Karpas-422 (cell line): Measurements from ENCODE around the gene PLA2G4E. TPM values are rescaled to one million over a fixed set of nuclear protein-coding genes. Genes with fewer than 3 reads are reported as not detected.

Source experiments
- DNase-seq: peaks from one replicate; pipeline ENCODE4 v3.0.0-alpha.2; 2015
- H2AFZ ChIP-seq: fragments of 200-600 bp; sonication (generic); 2 replicates; pipeline ENCODE4 v1.6.1; 2014; ENCODE audit warnings: antibody characterized with exemption, low read length, mixed read lengths
- H3K27ac ChIP-seq: fragments of 200-600 bp; sonication (generic); 2 replicates; pipeline ENCODE4 v1.5.1; 2014; ENCODE audit warnings: mild to moderate bottlenecking, low read length, moderate library complexity
- H3K27me3 ChIP-seq: fragments of 200-600 bp; sonication (generic); 2 replicates; pipeline ENCODE4 v1.6.1; 2014; ENCODE audit warnings: low read length, mixed read lengths
- H3K36me3 ChIP-seq: fragments of 200-600 bp; sonication (generic); 2 replicates; pipeline ENCODE4 v1.6.1; 2014; ENCODE audit warnings: low read length, mixed read lengths; ENCODE audit not compliant: insufficient read depth
- H3K4me1 ChIP-seq: fragments of 200-600 bp; sonication (generic); 2 replicates; pipeline ENCODE4 v1.6.1; 2014; ENCODE audit warnings: mild to moderate bottlenecking, low read length, mixed read lengths
- H3K4me2 ChIP-seq: fragments of 200-600 bp; sonication (generic); 2 replicates; pipeline ENCODE4 v1.6.1; 2014; ENCODE audit warnings: low read length, low read depth, mild to moderate bottlenecking; ENCODE audit not compliant: poor library complexity, severe bottlenecking
- H3K4me3 ChIP-seq: fragments of 200-600 bp; sonication (generic); 2 replicates; pipeline ENCODE4 v1.5.1; 2014; ENCODE audit warnings: mild to moderate bottlenecking, antibody characterized with exemption, low read length, mixed read lengths
- H3K79me2 ChIP-seq: fragments of 200-600 bp; sonication (generic); 2 replicates; pipeline ENCODE4 v1.6.1; 2014; ENCODE audit warnings: mild to moderate bottlenecking, low read length, mixed read lengths
- H3K9ac ChIP-seq: fragments of 200-600 bp; sonication (generic); 2 replicates; pipeline ENCODE4 v1.6.0; 2014; ENCODE audit warnings: low read length
- H3K9me2 ChIP-seq: fragments of 200-600 bp; sonication (generic), shearing (Covaris generic); replicated peaks from 2 replicates; pipeline ENCODE4 v1.6.0; 2014; ENCODE audit warnings: mild to moderate bottlenecking, low read length, moderate library complexity; ENCODE audit not compliant: insufficient read depth
- H3K9me3 ChIP-seq: fragments of 300-700, 200-600 bp; sonication (generic); 2 replicates; pipeline ENCODE4 v1.6.1; 2014; ENCODE audit warnings: low read length, mixed read lengths
- H4K20me1 ChIP-seq: fragments of 200-600 bp; sonication (generic); 2 replicates; pipeline ENCODE4 v1.6.1; 2014; ENCODE audit warnings: mild to moderate bottlenecking, antibody characterized with exemption, low read length, low read depth; ENCODE audit not compliant: insufficient read depth
- total RNA-seq: library from RNA; depleted of rRNA; stranded (reverse); fragments of >200 nt; shearing (Covaris generic); gene quantifications from 2 replicates; pipeline ENCODE4 v1.2.3, GENCODE V29; 2014; ENCODE audit warnings: low replicate concordance

Gene PLA2G4E
- total RNA-seq, 1 experiment from 2014 or later: not detected

- no peaks in the 10 kb centered on the region for H3K36me3 ChIP-seq
- no peaks in the 10 kb centered on the region for H4K20me1 ChIP-seq
- H2AFZ ChIP-seq: no peak overlapping the region
- peaks cover 9% of the 10 kb centered on the region for H3K4me1 ChIP-seq
- DNase-seq: no peak
- no peak overlapping the region for H3K27ac ChIP-seq
- H3K4me3 ChIP-seq: no peak overlapping the region
- no peaks in the 10 kb centered on the region for H3K9me2 ChIP-seq
- no peaks in the 10 kb centered on the region for H3K9me3 ChIP-seq
- no peak overlapping the region for H3K4me2 ChIP-seq
- no peaks in the 10 kb centered on the region for H3K27me3 ChIP-seq
- H3K9ac ChIP-seq: no peak overlapping the region
- no peaks in the 10 kb centered on the region for H3K79me2 ChIP-seq
Measured at GRCh38 chr15:41995476-41995855, 25.4 kb downstream of the PLA2G4E start.

- no peak for DNase-seq
- Histone ChIP-seq H3K9ac (no peak overlapping the region), H3K9me2 (no peaks in the 10 kb centered on the region), H3K4me1 (peaks cover 9% of the 10 kb centered on the region), H4K20me1 (no peaks in the 10 kb centered on the region), H3K4me3 (no peak overlapping the region), H3K4me2 (no peak overlapping the region), H2AFZ (no peak overlapping the region), H3K27me3 (no peaks in the 10 kb centered on the region), H3K36me3 (no peaks in the 10 kb centered on the region), H3K9me3 (no peaks in the 10 kb centered on the region), H3K79me2 (no peaks in the 10 kb centered on the region), H3K27ac (no peak overlapping the region)
Measured at GRCh38 chr15:41994772-41995475, 25.9 kb downstream of the PLA2G4E start.

GRCh38 chr15:41994171-41994650, 26.6 kb downstream of the PLA2G4E start:
- no peaks in the 10 kb centered on the region for H3K27me3 ChIP-seq

GRCh38 chr15:41993472-41994170, 27.2 kb downstream of the PLA2G4E start:
- no peaks in the 10 kb centered on the region for H3K9me3 ChIP-seq
- DNase-seq: no peak
- H3K4me3 ChIP-seq: no peak overlapping the region
- no peaks in the 10 kb centered on the region for H3K9me2 ChIP-seq
- no peaks in the 10 kb centered on the region for H3K79me2 ChIP-seq
- H3K36me3 ChIP-seq: no peaks in the 10 kb centered on the region
- H3K27ac ChIP-seq: no peak overlapping the region
- no peak overlapping the region for H3K4me2 ChIP-seq
- no peaks in the 10 kb centered on the region for H3K4me1 ChIP-seq
- no peaks in the 10 kb centered on the region for H4K20me1 ChIP-seq
- no peaks in the 10 kb centered on the region for H3K27me3 ChIP-seq
- H2AFZ ChIP-seq: no peak overlapping the region
- no peak overlapping the region for H3K9ac ChIP-seq

More at GRCh38 chr15:41994171-41994650, 26.6 kb downstream of the PLA2G4E start:
- no peaks in the 10 kb centered on the region for H3K79me2 ChIP-seq
- H3K9me2 ChIP-seq: no peaks in the 10 kb centered on the region
- H3K4me1 ChIP-seq: peaks cover 3% of the 10 kb centered on the region
- no peak for DNase-seq
- no peak overlapping the region for H3K4me3 ChIP-seq
- H2AFZ ChIP-seq: no peak overlapping the region
- H4K20me1 ChIP-seq: no peaks in the 10 kb centered on the region
- H3K4me2 ChIP-seq: no peak overlapping the region
- no peaks in the 10 kb centered on the region for H3K9me3 ChIP-seq
- no peak overlapping the region for H3K27ac ChIP-seq
- H3K36me3 ChIP-seq: no peaks in the 10 kb centered on the region
- H3K9ac ChIP-seq: no peak overlapping the region

GRCh38 chr15:41992803-41993190, 28.0 kb downstream of the PLA2G4E start:
- Histone ChIP-seq H3K4me2 (no peak overlapping the region), H3K27me3 (no peaks in the 10 kb centered on the region), H3K9me3 (no peaks in the 10 kb centered on the region), H2AFZ (no peak overlapping the region), H3K4me3 (no peak overlapping the region), H3K9me2 (no peaks in the 10 kb centered on the region), H3K36me3 (no peaks in the 10 kb centered on the region), H3K27ac (no peak overlapping the region), H3K79me2 (no peaks in the 10 kb centered on the region), H4K20me1 (no peaks in the 10 kb centered on the region), H3K9ac (no peak overlapping the region), H3K4me1 (no peaks in the 10 kb centered on the region)
- no peak for DNase-seq

- Histone ChIP-seq H3K9me3 (no peaks in the 10 kb centered on the region), H3K36me3 (no peaks in the 10 kb centered on the region), H3K27ac (no peak overlapping the region), H2AFZ (no peak overlapping the region), H3K4me2 (no peak overlapping the region), H4K20me1 (no peaks in the 10 kb centered on the region), H3K9me2 (no peaks in the 10 kb centered on the region), H3K79me2 (no peaks in the 10 kb centered on the region), H3K4me3 (no peak overlapping the region), H3K27me3 (no peaks in the 10 kb centered on the region), H3K9ac (no peak overlapping the region), H3K4me1 (no peaks in the 10 kb centered on the region)
- no peak for DNase-seq
Measured at GRCh38 chr15:41992151-41992802, 28.6 kb downstream of the PLA2G4E start.

- Histone ChIP-seq H3K9ac (no peak overlapping the region), H3K27me3 (no peaks in the 10 kb centered on the region), H3K9me3 (no peaks in the 10 kb centered on the region), H2AFZ (no peak overlapping the region), H3K4me3 (no peak overlapping the region), H4K20me1 (no peaks in the 10 kb centered on the region), H3K27ac (no peak overlapping the region), H3K9me2 (no peaks in the 10 kb centered on the region), H3K4me2 (no peak overlapping the region), H3K79me2 (no peaks in the 10 kb centered on the region), H3K36me3 (no peaks in the 10 kb centered on the region), H3K4me1 (no peaks in the 10 kb centered on the region)
- DNase-seq: no peak
Measured at GRCh38 chr15:41990691-41991090, 30.2 kb downstream of the PLA2G4E start.

- no peak overlapping the region for H3K27ac ChIP-seq
- no peak overlapping the region for H2AFZ ChIP-seq
- no peaks in the 10 kb centered on the region for H3K9me2 ChIP-seq
- H3K79me2 ChIP-seq: no peaks in the 10 kb centered on the region
- H3K4me2 ChIP-seq: no peak overlapping the region
- H3K9me3 ChIP-seq: no peaks in the 10 kb centered on the region
- DNase-seq: no peak
- no peak overlapping the region for H3K4me3 ChIP-seq
- no peaks in the 10 kb centered on the region for H3K27me3 ChIP-seq
- H4K20me1 ChIP-seq: no peaks in the 10 kb centered on the region
- H3K9ac ChIP-seq: no peak overlapping the region
- H3K4me1 ChIP-seq: no peaks in the 10 kb centered on the region
- H3K36me3 ChIP-seq: no peaks in the 10 kb centered on the region
Measured at GRCh38 chr15:41990243-41990605, 30.6 kb downstream of the PLA2G4E start.
